SK-N-SH (cell line): ENCODE results near the gene SH3TC1. TPM values are rescaled to one million over a fixed set of nuclear protein-coding genes. Genes with fewer than 3 reads are reported as not detected.

Experiments
- CTCF ChIA-PET: fragments of 300-600, 350-600 bp; formaldehyde crosslinking; extraction: SDS; loops from one replicate; lab custom pipeline; 2021; lab: Yijun Ruan, JAX
- POLR2A ChIA-PET: fragments of 350-600 bp; sonication (Branson Sonifier 250); formaldehyde crosslinking; extraction: SDS; loops from one replicate; lab custom pipeline; 2020; ENCODE audit warnings: antibody characterized with exemption, inconsistent platforms; lab: Yijun Ruan, JAX
- DNase-seq: peaks from one replicate; pipeline ENCODE4 v3.0.0; 2012
- H2AFZ ChIP-seq: fragments of 200-600 bp; sonication (generic); 2 replicates; pipeline ENCODE4 v1.8.1; 2016; ENCODE audit warnings: antibody characterized with exemption, mild to moderate bottlenecking, low read depth
- H3F3A ChIP-seq: fragments of 200-600 bp; sonication (generic); replicated peaks from 2 replicates; pipeline ENCODE3; 2016; ENCODE audit warnings: antibody characterized with exemption, mild to moderate bottlenecking; ENCODE audit not compliant: insufficient read depth
- H3K27ac ChIP-seq, 2 experiments: fragments of 200-500 bp in 1 of 2; fragments of 200-600 bp in 1 of 2; sonication (Bioruptor generic) in 1 of 2; sonication (generic), shearing (Covaris generic) in 1 of 2; 2 replicates each; pipeline versions ENCODE4 v1.5.1 to v1.6.1; 2014 to 2016; ENCODE audit warnings: low read depth in 2 of 2, inconsistent platforms in 1 of 2, low read length in 1 of 2, mild to moderate bottlenecking in 1 of 2, mixed read lengths in 1 of 2
- H3K27me3 ChIP-seq: fragments of 200-600 bp; sonication (generic), shearing (Covaris generic); 2 replicates; pipeline ENCODE4 v1.6.1; 2016; ENCODE audit warnings: mixed run types; ENCODE audit not compliant: insufficient read depth
- H3K36me3 ChIP-seq, 2 experiments: fragments of 200-500 bp in 1 of 2; fragments of 200-600 bp in 1 of 2; sonication (Bioruptor generic) in 1 of 2; sonication (generic) in 1 of 2; replicated peaks in 1 of 2; 2 replicates each; pipeline versions ENCODE3 to v1.5.1; 2014 to 2016; ENCODE audit warnings: low read length in 1 of 2, mild to moderate bottlenecking in 1 of 2; ENCODE audit not compliant: insufficient read depth in 2 of 2, control insufficient read depth in 1 of 2
- H3K4me1 ChIP-seq, 2 experiments: fragments of 200-500 bp in 1 of 2; fragments of 200-600 bp in 1 of 2; sonication (Bioruptor generic) in 1 of 2; sonication (generic), shearing (Covaris generic) in 1 of 2; 2 replicates each; pipeline versions ENCODE4 v1.5.1 to v1.6.1; 2014 to 2016; ENCODE audit warnings: low read depth in 1 of 2, low read length in 1 of 2, mixed run types in 1 of 2; ENCODE audit not compliant: insufficient read depth in 2 of 2, control insufficient read depth in 1 of 2
- H3K4me2 ChIP-seq: fragments of 200-600 bp; sonication (generic), shearing (Covaris generic); 2 replicates; pipeline ENCODE4 v1.6.1; 2017; ENCODE audit warnings: mixed run types
- H3K4me3 ChIP-seq, 2 experiments: fragments of 200-500 bp in 1 of 2; fragments of 200-600 bp in 1 of 2; sonication (Bioruptor generic) in 1 of 2; sonication (generic), shearing (Covaris generic) in 1 of 2; 2 replicates each; pipeline versions ENCODE4 v1.5.1 to v1.8.1; 2014 to 2016; ENCODE audit warnings: low read depth in 2 of 2, inconsistent platforms in 1 of 2, low read length in 1 of 2, mild to moderate bottlenecking in 1 of 2, mixed read lengths in 1 of 2, moderate library complexity in 1 of 2
- H3K79me2 ChIP-seq: fragments of 200-600 bp; sonication (generic); 2 replicates; pipeline ENCODE4 v1.8.1; 2017; ENCODE audit warnings: mild to moderate bottlenecking; ENCODE audit not compliant: insufficient read depth
- H3K9ac ChIP-seq: fragments of 200-600 bp; sonication (generic); 2 replicates; pipeline ENCODE4 v1.6.1; 2017; ENCODE audit warnings: mixed run types
- H3K9me2 ChIP-seq: fragments of 200-600 bp; sonication (generic); 2 replicates; pipeline ENCODE4 v1.6.1; 2017; ENCODE audit warnings: mixed run types
- H3K9me3 ChIP-seq: fragments of 200-600 bp; sonication (generic); 2 replicates; pipeline ENCODE4 v1.6.1; 2017; ENCODE audit warnings: mixed run types, mild to moderate bottlenecking, moderate library complexity
- H4K20me1 ChIP-seq: fragments of 200-600 bp; sonication (generic); 2 replicates; pipeline ENCODE4 v1.6.1; 2017; ENCODE audit warnings: mild to moderate bottlenecking, mixed run types; ENCODE audit not compliant: insufficient read depth
- CHD2 ChIP-seq: fragments of 150-350 bp; IDR thresholded peaks from 2 replicates; pipeline ENCODE4 v1.6.1; 2018; ENCODE audit warnings: low read length; ENCODE audit not compliant: partially characterized antibody
- EZH2phosphoT487 ChIP-seq: fragments of 200-600 bp; sonication (generic); IDR thresholded peaks from 2 replicates; pipeline ENCODE4 v1.6.1; 2017; ENCODE audit warnings: low read depth, mixed run types, mild to moderate bottlenecking, antibody characterized with exemption, moderate library complexity, borderline replicate concordance
- FOSL2 ChIP-seq: IDR thresholded peaks from 2 replicates; pipeline ENCODE4 v1.4.0; 2012; ENCODE audit warnings: low read depth, mild to moderate bottlenecking, moderate library complexity, borderline replicate concordance
- GATA2 ChIP-seq: sonication (generic); formaldehyde crosslinking; IDR thresholded peaks from 2 replicates; pipeline ENCODE4 v1.5.0; 2020; ENCODE audit warnings: mild to moderate bottlenecking, missing genetic modification reagents
- MXI1 ChIP-seq: IDR thresholded peaks from 2 replicates; pipeline ENCODE4 v1.6.1; 2012; ENCODE audit warnings: mild to moderate bottlenecking, low read depth, low read length, improper control_type of control experiment
- NRF1 ChIP-seq: IDR thresholded peaks from 2 replicates; pipeline ENCODE4 v1.6.1; 2012; ENCODE audit warnings: low read depth, mild to moderate bottlenecking, low read length
- POLR2AphosphoS5 ChIP-seq: IDR thresholded peaks from 2 replicates; pipeline ENCODE4 v1.6.1; 2012; ENCODE audit warnings: low read depth, low read length
- RFX5 ChIP-seq: IDR thresholded peaks from 2 replicates; pipeline ENCODE4 v1.6.1; 2012; ENCODE audit warnings: mild to moderate bottlenecking, improper control_type of control experiment, low read length
- SIN3A ChIP-seq: IDR thresholded peaks from 2 replicates; pipeline ENCODE4 v1.6.1; 2012; ENCODE audit warnings: low read depth, mild to moderate bottlenecking, low read length, moderate library complexity, borderline replicate concordance
- TAF1 ChIP-seq: IDR thresholded peaks from 2 replicates; pipeline ENCODE4 v1.6.1; 2012; ENCODE audit warnings: low read depth, mild to moderate bottlenecking, low read length, moderate library complexity, borderline replicate concordance
- TCF12 ChIP-seq: IDR thresholded peaks from 2 replicates; pipeline ENCODE4 v1.4.0; 2012
- TEAD4 ChIP-seq: IDR thresholded peaks from 2 replicates; pipeline ENCODE4 v1.4.0; 2012; ENCODE audit warnings: mild to moderate bottlenecking, borderline replicate concordance; ENCODE audit not compliant: insufficient read depth
- WGBS: methylation state at CpG from one replicate; pipeline ENCODE4 v1.1.6; 2017; ENCODE audit warnings: low lambda C conversion rate; 5-methylcytosine and 5-hydroxymethylcytosine counted together
- polyA plus RNA-seq, 3 experiments: library from polyadenylated mRNA; depleted of rRNA; stranded (reverse); fragments of >200 nt; gene quantifications; 2 replicates each; pipeline ENCODE4 v1.2.3, GENCODE V29; 2012
- TF ChIP-seq, protein P1 (sequence below): IDR thresholded peaks from 2 replicates; pipeline ENCODE4 v1.4.0; 2012; ENCODE audit warnings: low read depth, borderline replicate concordance
- TF ChIP-seq, protein P2 (sequence below): IDR thresholded peaks from 2 replicates; pipeline ENCODE4 v1.4.0; 2012; ENCODE audit warnings: low read depth

SH3TC1 gene
- polyA plus RNA-seq, 1 of the 3 experiments (the other 2 are of a cell fraction) = 2.7 TPM

DNA sequence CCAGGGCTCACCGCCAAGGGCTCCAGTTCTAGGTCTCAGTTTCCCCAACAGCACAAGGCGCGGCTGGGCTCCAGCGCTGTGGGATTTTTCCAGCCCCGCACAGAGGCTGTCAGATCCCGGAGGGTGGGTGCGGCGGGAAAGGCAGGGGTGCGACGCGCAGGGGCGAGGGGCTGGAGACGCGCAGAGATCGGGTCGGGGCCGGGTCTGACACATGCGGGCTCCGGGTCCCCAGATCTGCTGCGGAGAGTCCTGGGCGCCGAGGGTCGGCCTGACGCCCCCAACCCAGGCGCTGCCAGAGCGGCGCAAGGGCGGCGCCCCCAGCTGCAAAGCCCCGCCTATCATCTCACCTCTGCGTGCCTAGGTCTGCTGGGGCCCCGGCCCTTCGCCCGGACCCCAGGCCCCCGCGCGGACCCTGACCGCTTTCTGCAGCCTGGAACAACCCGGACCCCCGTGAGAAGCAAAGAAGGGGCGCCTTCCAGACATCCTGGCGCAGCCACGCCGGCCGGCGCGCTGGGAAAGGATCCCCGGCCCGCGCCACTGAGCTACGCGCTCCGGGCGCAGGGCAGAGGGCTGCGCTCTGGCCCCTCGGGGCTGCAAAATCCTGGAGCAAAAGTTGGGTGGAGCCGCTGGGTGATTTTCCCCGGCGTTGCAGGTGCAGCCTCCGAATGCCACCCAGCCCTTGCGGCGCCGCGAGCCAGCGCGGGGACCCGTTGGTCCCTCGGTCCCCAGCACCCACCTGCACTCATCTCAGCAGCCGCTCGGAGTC lies 41.0 kb upstream of the SH3TC1 start:
- H3F3A ChIP-seq = no peaks in the 10 kb centered on the region
- peaks cover 19% of the 10 kb centered on the region for H3K27me3 ChIP-seq
- H3K36me3 ChIP-seq = no peaks in the 10 kb centered on the region
- no peaks in the 10 kb centered on the region for H3K9me3 ChIP-seq
- CTCF ChIA-PET = interaction anchor here (1.3 to 5.0 kb wide), 3 partner anchors 14 to 107 kb away, joined by 3 to 26 read pairs (median 4); no protein-coding TSS in a partner anchor
- TF ChIP-seq RFX5 (no peak), FOSL2 (no peak), CHD2 (no peak), TCF12 (no peak), EZH2phosphoT487 (no peak), SIN3A (no peak)
- TF ChIP-seq, protein P1, sequence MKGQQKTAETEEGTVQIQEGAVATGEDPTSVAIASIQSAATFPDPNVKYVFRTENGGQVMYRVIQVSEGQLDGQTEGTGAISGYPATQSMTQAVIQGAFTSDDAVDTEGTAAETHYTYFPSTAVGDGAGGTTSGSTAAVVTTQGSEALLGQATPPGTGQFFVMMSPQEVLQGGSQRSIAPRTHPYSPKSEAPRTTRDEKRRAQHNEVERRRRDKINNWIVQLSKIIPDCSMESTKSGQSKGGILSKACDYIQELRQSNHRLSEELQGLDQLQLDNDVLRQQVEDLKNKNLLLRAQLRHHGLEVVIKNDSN = no peak
- WGBS = no CpG with 5 or more reads among the region's 70 CpGs
- H3K4me1 ChIP-seq = peaks cover 0 to 26% of the 10 kb centered on the region in 2 experiments; a peak in 1 of 4 replicates
- no peaks in the 10 kb centered on the region for H3K9me2 ChIP-seq
- H4K20me1 ChIP-seq = no peaks in the 10 kb centered on the region
- DNase-seq = no peak
- peak overlapping the region; percentile 57 to 64 for H3K4me3 ChIP-seq
- no peaks in the 10 kb centered on the region for H3K79me2 ChIP-seq
- peak overlapping the region; percentile 99 for H3K4me2 ChIP-seq
- peak overlapping the region; percentile 79; the same call in 1 of the 2 replicates for H2AFZ ChIP-seq
- no peak overlapping the region; a peak in 1 of 4 replicates for H3K27ac ChIP-seq
- POLR2A ChIA-PET = no interaction called here
- H3K9ac ChIP-seq = no peak overlapping the region

DNA sequence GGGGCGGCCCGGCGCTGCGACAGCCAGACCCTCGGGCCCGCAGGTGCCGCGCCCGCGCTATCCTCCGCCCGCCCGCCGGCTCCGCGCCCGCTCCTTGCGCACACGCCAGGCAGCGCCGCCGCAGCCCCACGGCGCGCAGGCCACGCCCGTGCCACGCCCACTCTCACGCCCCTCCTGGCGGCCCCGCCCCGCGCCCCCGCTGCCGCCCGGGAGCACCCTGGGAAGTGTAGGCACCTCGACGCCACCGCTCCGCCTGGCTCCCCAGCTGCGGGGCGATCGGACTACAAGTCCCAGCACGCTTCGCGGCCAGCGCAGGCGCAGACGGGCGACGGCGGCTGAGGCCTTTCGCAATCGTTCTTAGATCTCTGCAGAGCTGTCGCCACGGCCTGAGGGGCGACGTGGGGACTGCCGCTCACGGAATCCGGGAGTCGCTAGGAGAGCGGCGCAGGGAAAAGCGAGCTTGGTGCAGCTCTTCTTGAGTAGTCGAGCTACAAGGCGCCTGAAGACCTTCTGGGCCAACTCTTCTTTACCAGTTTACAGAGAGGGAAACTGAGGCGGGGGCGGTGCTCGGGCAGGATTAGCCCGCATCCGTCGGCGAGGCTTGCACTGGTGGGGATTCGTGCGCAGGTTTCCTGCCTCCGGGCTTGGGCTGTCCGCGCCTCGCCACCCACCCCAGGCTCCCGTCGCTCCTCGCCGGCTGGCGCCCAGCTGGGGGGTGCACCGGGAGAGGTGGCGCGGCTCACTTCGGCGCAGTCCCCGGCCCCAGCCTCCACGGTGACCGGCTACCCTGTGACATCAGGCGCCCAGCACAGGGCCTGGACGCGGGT lies 40.2 kb upstream of the SH3TC1 start, which contains the start of gene ABLIM2:
TSS of gene ABLIM2 (minus strand) at position 104 of the 827 bp plus-strand sequence. CDS start 124 bp downstream, outside the sequence.
- H3K4me2 ChIP-seq = peak within 1 kb of the TSS; percentile 100
- 1% methylated on average over 32 of the region's 96 CpGs for WGBS
- peaks cover 13% of the 10 kb centered on the region; the same call in 1 of the 2 replicates for H3K27me3 ChIP-seq
- no peaks in the 10 kb centered on the region for H3K9me2 ChIP-seq
- peak within 1 kb of the TSS; percentile 69 for H3K9ac ChIP-seq
- CTCF ChIA-PET = interaction anchor here (0.8 to 5.0 kb wide), 5 partner anchors 14 to 108 kb away, joined by 3 to 26 read pairs (median 3); no protein-coding TSS in a partner anchor
- H2AFZ ChIP-seq = peak within 1 kb of the TSS; percentile 94
- H3K79me2 ChIP-seq = no peaks in the 10 kb centered on the region
- H3K9me3 ChIP-seq = no peaks in the 10 kb centered on the region
- TF ChIP-seq GATA2 (CRISPR knock-in tag) (peak; percentile 89), TAF1 (peak; percentile 50; the same call in 1 of the 2 replicates), NRF1 (peak; percentile 83), SIN3A (no peak), POLR2AphosphoS5 (peak; percentile 77), TEAD4 (no peak), MXI1 (peak; percentile 76), CHD2 (peak; percentile 44)
- TF ChIP-seq, protein P2, sequence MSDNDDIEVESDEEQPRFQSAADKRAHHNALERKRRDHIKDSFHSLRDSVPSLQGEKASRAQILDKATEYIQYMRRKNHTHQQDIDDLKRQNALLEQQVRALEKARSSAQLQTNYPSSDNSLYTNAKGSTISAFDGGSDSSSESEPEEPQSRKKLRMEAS = peak; percentile 31; the same call in 1 of the 2 replicates
- TF ChIP-seq, all 33 proteins: peak for 7
- peak; percentile 99 for DNase-seq
- POLR2A ChIA-PET = no interaction called here
- Histone ChIP-seq H3K36me3 (no peaks in the 10 kb centered on the region), H4K20me1 (no peaks in the 10 kb centered on the region), H3F3A (no peaks in the 10 kb centered on the region), H3K4me3 (peak within 1 kb of the TSS; percentile 57 to 86), H3K27ac (peak within 1 kb of the TSS in 1 of 2 experiments; percentile 58; a peak in 1 of 4 replicates), H3K4me1 (peaks cover 0 to 21% of the 10 kb centered on the region in 2 experiments; a peak in 1 of 4 replicates)
